Measurements from ENCODE around the gene GPS1.

The GPS1 gene

GRCh38 chr17:82077617-82078358, 26.1 kb downstream of the GPS1 start:
- Histone ChIP-seq H3F3A (ENCODE audit: control insufficient read depth, insufficient read depth) (peaks cover 14% of the 10 kb centered on the region), H3K4me3 (ENCODE audit: low read length) (no peak overlapping the region), H3K9me3 (ENCODE audit: control insufficient read depth, insufficient read depth, low read length) (no peaks in the 10 kb centered on the region), H4K20me1 (ENCODE audit: control insufficient read depth, insufficient read depth, low read depth, low read length) (peaks cover 3% of the 10 kb centered on the region; the same call in 1 of the 2 replicates), H3K4me1 (ENCODE audit: control insufficient read depth, low read length) (peaks cover 17% of the 10 kb centered on the region), H3K36me3 (ENCODE audit: control insufficient read depth, low read length) (peaks cover 46% of the 10 kb centered on the region), H3K27me3 (ENCODE audit: control insufficient read depth, low read length) (peaks cover 3% of the 10 kb centered on the region; the same call in 1 of the 2 replicates), H3K9me2 (replicated peaks; ENCODE audit: control insufficient read depth, low read length) (no peaks in the 10 kb centered on the region), H3K79me2 (ENCODE audit: control insufficient read depth, low read length) (no peaks in the 10 kb centered on the region), H3K27ac (ENCODE audit: low read depth, low read length) (no peak overlapping the region), H3K4me2 (ENCODE audit: low read length) (no peak overlapping the region)
- TF ChIP-seq CTCF (IDR thresholded peaks at IDR 0.05; ENCODE audit: low read depth, low read length, poor library complexity, severe bottlenecking) (no peak), EZH2phosphoT487 (IDR thresholded peaks at IDR 0.05; ENCODE audit: borderline replicate concordance, low read length) (no peak)

- H3F3A ChIP-seq (ENCODE audit: control insufficient read depth, insufficient read depth): peaks cover 14% of the 10 kb centered on the region
- H3K4me3 ChIP-seq (ENCODE audit: low read length): no peak overlapping the region
- peaks cover 53% of the 10 kb centered on the region for H3K36me3 ChIP-seq (ENCODE audit: control insufficient read depth, low read length)
- peaks cover 17% of the 10 kb centered on the region for H3K4me1 ChIP-seq (ENCODE audit: control insufficient read depth, low read length)
- no peaks in the 10 kb centered on the region for H3K79me2 ChIP-seq (ENCODE audit: control insufficient read depth, low read length)
- no peaks in the 10 kb centered on the region for H3K9me3 ChIP-seq (ENCODE audit: control insufficient read depth, insufficient read depth, low read length)
- no peaks in the 10 kb centered on the region for H3K9me2 ChIP-seq (replicated peaks; ENCODE audit: control insufficient read depth, low read length)
- peaks cover 3% of the 10 kb centered on the region; the same call in 1 of the 2 replicates for H4K20me1 ChIP-seq (ENCODE audit: control insufficient read depth, insufficient read depth, low read depth, low read length)
- TF ChIP-seq CTCF (IDR thresholded peaks at IDR 0.05; ENCODE audit: low read depth, low read length, poor library complexity, severe bottlenecking) (no peak), EZH2phosphoT487 (IDR thresholded peaks at IDR 0.05; ENCODE audit: borderline replicate concordance, low read length) (no peak)
- no peak overlapping the region for H3K27ac ChIP-seq (ENCODE audit: low read depth, low read length)
- no peak overlapping the region for H3K4me2 ChIP-seq (ENCODE audit: low read length)
- H3K27me3 ChIP-seq (ENCODE audit: control insufficient read depth, low read length): peaks cover 3% of the 10 kb centered on the region; the same call in 1 of the 2 replicates
Observed at GRCh38 chr17:82078433-82078832, 26.7 kb downstream of the GPS1 start.

GRCh38 chr17:82079001-82079677, 27.4 kb downstream of the GPS1 start:
- Histone ChIP-seq H3K27ac (ENCODE audit: low read depth, low read length) (no peak overlapping the region), H3K9me2 (replicated peaks; ENCODE audit: control insufficient read depth, low read length) (no peaks in the 10 kb centered on the region), H3F3A (ENCODE audit: control insufficient read depth, insufficient read depth) (peaks cover 14% of the 10 kb centered on the region), H3K9me3 (ENCODE audit: control insufficient read depth, insufficient read depth, low read length) (no peaks in the 10 kb centered on the region), H3K4me1 (ENCODE audit: control insufficient read depth, low read length) (peaks cover 17% of the 10 kb centered on the region), H3K4me3 (ENCODE audit: low read length) (no peak overlapping the region), H3K4me2 (ENCODE audit: low read length) (no peak overlapping the region), H3K79me2 (ENCODE audit: control insufficient read depth, low read length) (no peaks in the 10 kb centered on the region), H3K36me3 (ENCODE audit: control insufficient read depth, low read length) (peaks cover 60% of the 10 kb centered on the region), H3K27me3 (ENCODE audit: control insufficient read depth, low read length) (peaks cover 3% of the 10 kb centered on the region; the same call in 1 of the 2 replicates), H4K20me1 (ENCODE audit: control insufficient read depth, insufficient read depth, low read depth, low read length) (peaks cover 3% of the 10 kb centered on the region; the same call in 1 of the 2 replicates)
- TF ChIP-seq CTCF (IDR thresholded peaks at IDR 0.05; ENCODE audit: low read depth, low read length, poor library complexity, severe bottlenecking) (no peak), EZH2phosphoT487 (IDR thresholded peaks at IDR 0.05; ENCODE audit: borderline replicate concordance, low read length) (no peak)

All from DOHH2 (cell line).